Skeletal muscle tissue (tissue), 4 donors: Measurements from ENCODE around the gene CCDC34. TPM values are rescaled to one million over a fixed set of nuclear protein-coding genes. Genes with fewer than 3 reads are reported as not detected.

Source experiments
- H3K27ac ChIP-seq: one replicate; pipeline ENCODE4 v1.7.0; 2013; ENCODE audit warnings: mild to moderate bottlenecking, low read depth, low read length, inconsistent platforms
- H3K27me3 ChIP-seq, 3 donors: one replicate each; pipeline ENCODE4 v1.7.0; 2013; ENCODE audit warnings: low read length in 3 of 3; ENCODE audit not compliant: control insufficient read depth in 3 of 3, insufficient read depth in 3 of 3
- H3K36me3 ChIP-seq, 3 donors: one replicate each; pipeline ENCODE4 v1.7.0; 2013; ENCODE audit warnings: low read length in 3 of 3; ENCODE audit not compliant: control insufficient read depth in 3 of 3, insufficient read depth in 3 of 3
- H3K4me1 ChIP-seq, 3 donors: one replicate each; pipeline ENCODE4 v1.7.0; 2013; ENCODE audit warnings: low read length in 3 of 3, mild to moderate bottlenecking in 3 of 3; ENCODE audit not compliant: control insufficient read depth in 3 of 3, insufficient read depth in 3 of 3
- H3K4me3 ChIP-seq, 3 donors: one replicate each; pipeline ENCODE4 v1.7.0; 2013; ENCODE audit warnings: low read length in 3 of 3
- H3K9ac ChIP-seq, 3 donors: one replicate each; pipeline ENCODE4 v1.7.0; 2013; ENCODE audit warnings: low read length in 3 of 3, mild to moderate bottlenecking in 3 of 3, moderate library complexity in 2 of 3, low read depth in 1 of 3
- H3K9me3 ChIP-seq, 3 donors: one replicate each; pipeline ENCODE4 v1.7.0; 2013; ENCODE audit warnings: low read length in 3 of 3; ENCODE audit not compliant: control insufficient read depth in 3 of 3
- total RNA-seq: library from RNA; depleted of rRNA; stranded (reverse); fragments of >200 nt; gene quantifications from one replicate; pipeline ENCODE4 v1.2.3, GENCODE V29; 2014
- donor health status: Osteomylitis.

Gene CCDC34
- total RNA-seq, 1 donor from 2014 or later = 2.1 TPM

DNA sequence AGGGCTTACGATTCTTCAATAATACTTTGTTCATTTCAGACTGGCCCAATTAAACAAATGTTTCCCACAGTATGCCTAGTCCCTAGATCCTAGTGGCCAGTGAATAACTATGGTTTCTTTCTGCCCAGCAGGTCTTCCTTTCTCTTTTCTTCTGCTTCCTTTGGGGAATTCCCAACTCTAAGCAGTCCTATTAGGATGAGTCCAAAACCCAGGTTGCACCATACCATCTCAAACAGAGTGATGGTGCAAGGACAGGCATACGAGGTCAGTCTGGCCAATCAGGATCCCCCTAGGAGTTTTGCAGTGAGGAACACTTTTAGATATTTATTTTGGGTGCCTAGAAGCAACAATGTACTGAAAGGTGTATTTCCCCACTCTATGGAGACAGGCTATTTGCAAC lies 41.4 kb upstream of the CCDC34 start:
- H3K4me1 ChIP-seq = peaks cover 0 to 4% (median 0%) of the 10 kb centered on the region in 3 donors
- no peaks in the 10 kb centered on the region for H3K27me3 ChIP-seq
- H3K4me3 ChIP-seq = no peak overlapping the region
- H3K9me3 ChIP-seq = no peaks in the 10 kb centered on the region
- no peak overlapping the region for H3K9ac ChIP-seq
- no peak overlapping the region for H3K27ac ChIP-seq
- no peaks in the 10 kb centered on the region for H3K36me3 ChIP-seq

DNA sequence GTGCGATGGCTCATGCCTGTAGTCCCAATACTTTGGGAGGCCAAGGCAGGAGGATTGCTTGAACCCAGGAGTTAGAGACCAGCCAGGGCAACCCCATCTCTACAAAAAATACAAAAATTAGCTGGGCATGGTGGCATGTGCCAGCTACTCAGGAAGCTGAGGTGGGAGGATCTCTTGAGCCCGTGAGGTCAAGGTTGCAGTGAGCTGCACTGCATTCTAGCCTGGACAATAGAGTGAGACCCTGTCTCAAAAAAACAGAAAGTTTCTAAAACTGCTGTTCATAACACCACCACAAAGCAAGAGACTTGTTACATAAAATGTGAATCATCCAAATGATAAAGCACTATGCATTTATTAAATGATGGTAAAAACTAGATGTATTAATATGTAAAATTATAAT lies 40.2 kb upstream of the CCDC34 start:
- no peaks in the 10 kb centered on the region for H3K36me3 ChIP-seq
- H3K4me1 ChIP-seq = no peaks in the 10 kb centered on the region
- H3K9me3 ChIP-seq = no peaks in the 10 kb centered on the region
- H3K4me3 ChIP-seq = no peak overlapping the region
- H3K9ac ChIP-seq = no peak overlapping the region
- H3K27me3 ChIP-seq = no peaks in the 10 kb centered on the region
- no peak overlapping the region for H3K27ac ChIP-seq

DNA sequence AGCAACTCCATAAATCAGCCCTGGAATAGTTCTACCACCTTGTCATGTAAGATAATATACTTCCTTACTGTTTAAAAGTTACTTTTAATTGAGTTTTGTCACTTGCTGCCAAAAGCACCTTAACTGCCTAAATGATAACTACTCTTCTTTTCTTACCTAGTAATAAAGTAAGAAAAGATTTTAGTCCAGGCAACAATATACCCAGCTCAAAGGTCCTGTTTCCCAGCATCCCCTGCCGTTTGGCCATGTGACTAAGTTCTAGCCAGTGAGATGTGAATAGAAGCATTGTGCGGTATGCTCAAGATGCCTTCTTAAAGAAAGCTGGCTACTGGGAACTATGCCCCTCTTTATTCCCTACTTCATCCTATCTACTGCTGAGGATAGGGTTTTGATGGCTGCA lies 39.4 kb upstream of the CCDC34 start:
- Histone ChIP-seq H3K27me3 (no peaks in the 10 kb centered on the region), H3K4me1 (no peaks in the 10 kb centered on the region), H3K9me3 (no peaks in the 10 kb centered on the region), H3K36me3 (no peaks in the 10 kb centered on the region), H3K9ac (no peak overlapping the region), H3K27ac (no peak overlapping the region), H3K4me3 (no peak overlapping the region)

DNA sequence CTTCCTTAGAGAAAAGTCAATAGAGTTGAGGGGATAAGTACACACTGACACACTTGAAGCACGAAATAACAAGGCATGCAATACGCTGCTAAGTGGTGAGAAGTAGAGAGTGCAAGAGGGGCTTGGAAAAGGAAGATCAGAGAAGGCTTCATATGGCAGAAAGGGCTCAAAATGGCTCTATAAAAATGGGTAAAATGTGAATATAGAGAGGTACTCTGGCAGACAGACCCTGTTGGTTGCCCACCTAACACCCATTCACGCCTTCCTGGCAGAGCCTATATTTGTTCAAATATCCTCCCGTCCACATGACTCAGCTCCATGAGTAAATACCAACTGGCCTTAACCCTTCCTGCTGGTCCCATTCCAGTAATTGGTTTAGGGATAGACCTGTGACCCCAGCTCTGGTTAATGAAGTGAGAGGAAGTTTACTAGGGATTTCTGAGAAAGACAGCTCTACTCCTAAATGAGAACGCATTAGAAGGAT lies 38.9 kb upstream of the CCDC34 start:
- H3K27ac ChIP-seq = no peak overlapping the region
- no peaks in the 10 kb centered on the region for H3K9me3 ChIP-seq
- H3K27me3 ChIP-seq = no peaks in the 10 kb centered on the region
- H3K36me3 ChIP-seq = no peaks in the 10 kb centered on the region
- H3K4me3 ChIP-seq = no peak overlapping the region
- no peaks in the 10 kb centered on the region for H3K4me1 ChIP-seq
- no peak overlapping the region for H3K9ac ChIP-seq

DNA sequence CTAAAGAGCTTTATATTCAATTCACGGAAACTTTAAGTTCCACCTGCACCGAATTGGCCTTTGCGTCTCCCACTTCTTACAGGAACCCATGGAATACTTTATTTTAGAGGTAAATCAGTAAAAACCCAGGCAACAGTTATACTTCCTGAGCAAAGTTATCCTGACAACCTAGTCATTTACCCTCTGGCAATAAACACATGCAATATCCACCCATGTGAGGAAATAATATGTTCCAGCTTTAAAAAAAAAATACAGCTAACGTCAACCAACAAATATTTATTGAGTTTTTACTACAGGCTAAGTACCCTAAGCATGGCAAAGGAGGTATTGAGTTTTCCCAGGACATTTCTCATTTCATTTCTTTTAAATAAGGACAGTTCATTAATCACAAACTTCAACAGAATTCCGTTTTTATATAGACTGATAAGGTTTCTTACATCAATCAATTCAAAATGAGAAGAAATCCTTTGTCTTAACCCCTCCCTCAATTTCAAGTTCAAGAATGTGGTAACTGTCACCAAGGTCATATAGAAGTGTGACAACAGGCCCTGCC lies 38.3 kb upstream of the CCDC34 start:
- H3K9ac ChIP-seq = no peak overlapping the region
- no peaks in the 10 kb centered on the region for H3K27me3 ChIP-seq
- H3K36me3 ChIP-seq = no peaks in the 10 kb centered on the region
- H3K4me3 ChIP-seq = no peak overlapping the region
- no peak overlapping the region for H3K27ac ChIP-seq
- no peaks in the 10 kb centered on the region for H3K4me1 ChIP-seq
- H3K9me3 ChIP-seq = no peaks in the 10 kb centered on the region

DNA sequence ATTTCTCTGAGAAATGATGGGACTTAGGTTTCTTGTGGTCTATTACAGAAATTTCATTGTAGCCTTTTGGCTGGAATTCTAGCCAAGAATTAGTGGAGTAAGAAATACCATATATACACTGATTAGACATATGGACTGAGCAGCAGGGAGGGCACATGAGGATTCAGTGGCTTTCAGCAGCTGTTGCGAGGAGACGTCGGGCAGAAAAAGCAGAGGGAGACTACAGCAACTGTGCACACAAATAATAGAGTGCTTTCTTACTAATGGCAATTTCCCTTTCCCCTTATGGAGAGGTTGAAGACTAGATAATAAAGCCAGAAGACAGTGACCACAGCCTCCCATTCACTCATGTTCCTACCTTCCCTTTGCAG lies 35.4 kb upstream of the CCDC34 start:
- H3K27ac ChIP-seq = no peak overlapping the region
- H3K4me1 ChIP-seq = peaks cover 4 to 10% (median 5%) of the 10 kb centered on the region in 3 donors
- H3K9ac ChIP-seq = no peak overlapping the region
- H3K4me3 ChIP-seq = no peak overlapping the region
- no peaks in the 10 kb centered on the region for H3K36me3 ChIP-seq
- H3K27me3 ChIP-seq = no peaks in the 10 kb centered on the region
- H3K9me3 ChIP-seq = no peaks in the 10 kb centered on the region

DNA sequence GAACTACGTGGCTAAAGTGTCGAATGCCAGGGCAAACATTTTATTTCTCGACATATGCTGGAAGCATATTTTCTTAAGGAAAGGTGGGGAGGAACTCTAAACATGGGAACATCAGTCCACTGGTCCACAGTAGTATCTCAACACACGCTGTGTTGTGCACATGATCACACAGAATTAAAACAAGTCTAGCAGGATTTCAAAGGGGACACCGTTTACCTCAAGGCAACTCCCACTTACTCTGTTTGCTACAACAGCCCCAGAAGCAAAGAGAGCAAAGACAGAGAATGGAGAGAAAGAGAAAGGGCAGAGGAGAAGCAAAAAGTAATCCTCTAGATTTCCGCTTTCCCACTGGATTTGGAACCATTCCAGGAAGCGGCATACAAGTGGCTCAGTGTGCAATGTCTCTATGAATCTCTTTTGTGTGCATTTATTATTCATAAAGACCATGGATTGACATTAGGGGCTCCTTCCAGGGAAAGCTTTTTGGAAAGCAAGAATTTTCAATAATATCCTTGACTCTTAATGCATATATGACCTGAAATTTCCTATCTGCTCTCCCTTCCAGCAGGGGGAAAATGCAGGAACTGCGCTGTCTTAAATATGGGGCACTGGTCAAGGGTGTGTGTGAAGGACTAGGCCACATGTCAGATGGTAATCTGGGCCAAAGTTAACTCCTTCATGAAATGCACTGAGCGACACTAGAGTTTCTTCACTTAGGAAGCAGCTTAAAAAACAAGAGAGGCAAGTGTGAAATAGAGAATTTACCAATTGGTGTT lies 34.8 kb upstream of the CCDC34 start:
- peaks cover 4 to 10% (median 5%) of the 10 kb centered on the region in 3 donors for H3K4me1 ChIP-seq
- H3K27me3 ChIP-seq = no peaks in the 10 kb centered on the region
- no peak overlapping the region for H3K4me3 ChIP-seq
- no peaks in the 10 kb centered on the region for H3K36me3 ChIP-seq
- H3K27ac ChIP-seq = no peak overlapping the region
- H3K9me3 ChIP-seq = no peaks in the 10 kb centered on the region
- H3K9ac ChIP-seq = no peak overlapping the region

DNA sequence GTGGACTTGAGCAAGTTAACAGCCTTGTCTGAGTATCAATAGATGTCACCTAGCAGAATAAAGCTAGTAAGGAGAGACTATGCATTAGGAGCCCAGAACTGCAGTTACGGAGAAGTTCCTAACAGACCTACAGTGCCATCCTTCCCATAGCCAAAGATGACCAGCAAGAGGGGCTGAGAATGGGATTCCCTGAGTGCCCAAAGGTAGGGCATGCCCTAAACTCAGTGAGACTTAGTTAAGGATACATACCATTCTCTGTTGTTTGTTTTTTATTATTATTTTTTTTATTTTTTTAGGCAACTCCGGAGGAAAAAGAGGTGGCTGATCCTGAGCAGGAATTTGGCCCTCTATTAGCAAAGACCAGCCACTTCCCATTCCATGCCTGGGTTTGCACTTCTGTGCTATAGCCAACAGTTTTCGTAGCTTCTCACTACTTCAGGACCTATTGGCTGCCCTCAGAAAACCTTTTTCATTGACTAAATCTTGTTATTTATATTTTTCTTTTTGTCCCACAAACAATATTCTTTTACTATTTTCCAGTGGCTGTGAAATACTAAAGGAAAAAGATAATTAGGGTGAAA lies 33.3 kb upstream of the CCDC34 start:
- H3K27me3 ChIP-seq = no peaks in the 10 kb centered on the region
- peaks cover 5 to 10% (median 6%) of the 10 kb centered on the region in 3 donors for H3K4me1 ChIP-seq
- H3K27ac ChIP-seq = no peak overlapping the region
- H3K4me3 ChIP-seq = no peak overlapping the region
- no peak overlapping the region for H3K9ac ChIP-seq
- no peaks in the 10 kb centered on the region for H3K9me3 ChIP-seq
- no peaks in the 10 kb centered on the region for H3K36me3 ChIP-seq

DNA sequence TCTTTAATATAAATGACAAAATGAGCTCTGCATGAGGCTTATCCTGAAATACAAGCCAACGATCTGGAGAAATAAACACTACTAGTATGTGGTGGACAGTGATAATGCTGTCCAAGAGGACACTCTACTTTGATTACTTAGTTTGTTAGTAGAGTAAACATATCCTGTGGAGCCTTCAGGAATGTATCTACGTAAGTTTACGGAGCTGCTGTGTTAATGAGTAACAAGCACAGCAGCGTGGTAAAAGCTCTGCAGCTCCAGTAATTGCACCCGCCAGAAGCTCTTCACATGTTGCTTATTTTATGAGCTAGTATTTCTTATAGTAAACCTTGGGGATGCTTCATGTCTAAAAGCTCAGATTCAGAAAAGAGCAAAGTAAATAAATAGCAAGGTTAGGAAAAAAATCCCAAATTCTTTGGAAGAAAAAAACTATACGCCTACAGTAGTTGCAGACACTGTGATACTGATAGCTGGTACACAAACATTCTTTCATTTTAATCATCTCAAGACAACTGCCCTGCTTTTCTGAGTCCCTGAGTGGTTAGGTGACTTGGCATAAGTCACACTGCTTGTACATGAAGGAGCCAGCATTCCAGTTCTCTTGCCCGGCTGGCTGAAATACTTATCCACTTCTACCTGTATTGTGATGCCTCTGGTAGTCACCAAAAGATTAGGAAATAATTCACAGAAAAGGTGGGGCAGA lies 32.7 kb upstream of the CCDC34 start:
- Histone ChIP-seq H3K36me3 (peaks cover 0 to under 1% (median 0%) of the 10 kb centered on the region in 3 donors), H3K4me1 (peaks cover 5 to 10% (median 6%) of the 10 kb centered on the region in 3 donors), H3K9me3 (no peaks in the 10 kb centered on the region), H3K27me3 (no peaks in the 10 kb centered on the region), H3K9ac (no peak overlapping the region), H3K4me3 (no peak overlapping the region), H3K27ac (no peak overlapping the region)

DNA sequence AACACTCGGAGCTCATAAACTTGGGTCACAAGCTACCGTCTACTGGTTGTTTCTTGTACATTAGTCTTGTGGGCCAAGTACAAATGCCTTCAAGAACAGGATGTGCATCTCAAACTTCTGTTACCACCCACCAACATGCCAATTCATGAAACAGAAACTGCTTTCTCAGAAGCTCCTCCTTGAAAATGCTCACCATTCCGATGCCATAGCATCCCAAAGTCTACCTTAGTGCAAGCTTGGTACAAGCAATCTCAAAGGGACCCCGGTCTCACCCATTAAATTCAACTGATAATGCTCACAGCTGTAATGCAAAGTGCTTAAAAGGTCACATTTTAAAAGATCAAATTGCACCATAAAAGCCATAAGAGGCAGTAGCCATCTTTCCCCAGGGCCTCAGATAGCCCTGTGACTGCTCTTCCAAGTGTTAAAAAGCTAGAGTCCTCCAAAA lies 31.8 kb upstream of the CCDC34 start:
- Histone ChIP-seq H3K4me3 (no peak overlapping the region), H3K4me1 (peaks cover 5 to 10% (median 6%) of the 10 kb centered on the region in 3 donors), H3K27ac (no peak overlapping the region), H3K9me3 (no peaks in the 10 kb centered on the region), H3K27me3 (no peaks in the 10 kb centered on the region), H3K36me3 (peaks cover 0 to 4% (median 0%) of the 10 kb centered on the region in 3 donors), H3K9ac (no peak overlapping the region)
